GM19193 (cell line): ENCODE results near the gene EBPL.

Experiments used
- POLR2A ChIP-seq: IDR thresholded peaks from 4 replicates; pipeline ENCODE4 v1.6.1; 2011; ENCODE audit not compliant: insufficient read depth, insufficient read length; ENCODE audit errors: extremely low read depth

Gene EBPL

GRCh38 chr13:49690995-49691784 is at the start of gene EBPL:
EBPL (minus strand) TSS chr13:49691486; CDS start chr13:49691424, 62 bp downstream.
- TF ChIP-seq POLR2A = peak; percentile 68

GRCh38 chr13:49740870-49741269 is 49.6 kb upstream of the EBPL start:
- TF ChIP-seq POLR2A = no peak

GRCh38 chr13:49739498-49740187 is 48.4 kb upstream of the EBPL start:
- no peak for TF ChIP-seq POLR2A

- no peak for TF ChIP-seq POLR2A
Observed at GRCh38 chr13:49733181-49733951, 42.1 kb upstream of the EBPL start.

- TF ChIP-seq POLR2A = no peak
Observed at GRCh38 chr13:49731766-49732165, 40.5 kb upstream of the EBPL start.

- TF ChIP-seq POLR2A = no peak
Observed at GRCh38 chr13:49716615-49717014, 25.3 kb upstream of the EBPL start.

- no peak for TF ChIP-seq POLR2A
Observed at GRCh38 chr13:49714757-49715156, 23.5 kb upstream of the EBPL start.

GRCh38 chr13:49711218-49711863 is 20.1 kb upstream of the EBPL start:
- no peak for TF ChIP-seq POLR2A

- no peak for TF ChIP-seq POLR2A
Observed at GRCh38 chr13:49701491-49701890, 10.2 kb upstream of the EBPL start.

GRCh38 chr13:49697468-49697867 is 6.2 kb upstream of the EBPL start:
- no peak for TF ChIP-seq POLR2A

- TF ChIP-seq POLR2A = no peak
Observed at GRCh38 chr13:49694446-49694845, 3.2 kb upstream of the EBPL start.

- TF ChIP-seq POLR2A = no peak
Observed at GRCh38 chr13:49693877-49694276, 2.6 kb upstream of the EBPL start.

- TF ChIP-seq POLR2A = no peak
Observed at GRCh38 chr13:49693191-49693733, 2.0 kb upstream of the EBPL start.

GRCh38 chr13:49690133-49690994 is 922 bp downstream of the EBPL start:
- TF ChIP-seq POLR2A = no peak
